OCI-LY7 (cell line): ENCODE data around the gene TAMALIN. TPM values are rescaled to one million over a fixed set of nuclear protein-coding genes. Genes with fewer than 3 reads are reported as not detected.

Source experiments
- BruUV-seq: library from RNA; stranded (reverse); fragments of 400-500 nt; replicated peaks from 2 replicates; lab custom pipeline; 2021; lab: Mats Ljungman, UMichigan
- CTCF ChIA-PET: fragments of 300-600 bp; sonication (Branson Sonifier 250); formaldehyde crosslinking; loops from one replicate; lab custom pipeline; 2022; ENCODE audit warnings: antibody characterized with exemption; ENCODE audit not compliant: unreplicated experiment; lab: Charles Lee
- POLR2A ChIA-PET: fragments of 300-600 bp; sonication (Branson Sonifier 250); formaldehyde crosslinking; loops from one replicate; lab custom pipeline; 2022; ENCODE audit warnings: antibody characterized with exemption; lab: Charles Lee
- DNase-seq: peaks from one replicate; pipeline ENCODE4 v3.0.0-alpha.2; 2015; ENCODE audit warnings: low spot score
- H2AFZ ChIP-seq: fragments of 200-600 bp; sonication (generic), shearing (Covaris generic); 2 replicates; pipeline ENCODE4 v1.6.1; 2014; ENCODE audit warnings: mild to moderate bottlenecking, antibody characterized with exemption, low read length, moderate library complexity
- H3K27ac ChIP-seq: fragments of 200-600 bp; sonication (generic); 2 replicates; pipeline ENCODE4 v1.5.1; 2014; ENCODE audit warnings: mixed run types, low read depth, mild to moderate bottlenecking, moderate library complexity, low read length, inconsistent platforms; ENCODE audit not compliant: poor library complexity, severe bottlenecking
- H3K36me3 ChIP-seq: fragments of 200-600 bp; sonication (generic); 2 replicates; pipeline ENCODE4 v1.6.1; 2014; ENCODE audit warnings: mild to moderate bottlenecking, antibody characterized with exemption, low read length, moderate library complexity, mixed read lengths; ENCODE audit not compliant: insufficient read depth
- H3K4me1 ChIP-seq: fragments of 200-600 bp; sonication (generic); 2 replicates; pipeline ENCODE4 v1.5.1; 2014; ENCODE audit warnings: mild to moderate bottlenecking, low read length; ENCODE audit not compliant: insufficient read depth, poor library complexity, severe bottlenecking
- H3K4me2 ChIP-seq: fragments of 200-600 bp; sonication (generic); 2 replicates; pipeline ENCODE4 v1.6.1; 2014; ENCODE audit warnings: mild to moderate bottlenecking, low read length
- H3K4me3 ChIP-seq: fragments of 200-600 bp; sonication (generic); 2 replicates; pipeline ENCODE4 v1.5.1; 2014; ENCODE audit warnings: mild to moderate bottlenecking, low read depth, low read length; ENCODE audit not compliant: poor library complexity, severe bottlenecking
- H3K79me2 ChIP-seq: fragments of 200-600 bp; sonication (generic); 2 replicates; pipeline ENCODE4 v1.6.1; 2016; ENCODE audit warnings: low read depth, mild to moderate bottlenecking, low read length, moderate library complexity, mixed read lengths; ENCODE audit not compliant: insufficient read depth
- H3K9me2 ChIP-seq: fragments of 200-600 bp; sonication (generic); 2 replicates; pipeline ENCODE4 v1.6.1; 2016; ENCODE audit warnings: mild to moderate bottlenecking, low read length, mixed read lengths; ENCODE audit not compliant: insufficient read depth
- H3K9me3 ChIP-seq: fragments of 200-600 bp; sonication (generic); 2 replicates; pipeline ENCODE4 v1.6.1; 2014; ENCODE audit warnings: mild to moderate bottlenecking, mixed run types, low read length, mixed read lengths
- H4K20me1 ChIP-seq: fragments of 200-600 bp; sonication (generic); 2 replicates; pipeline ENCODE4 v1.6.1; 2014; ENCODE audit warnings: mild to moderate bottlenecking, antibody characterized with exemption, low read length, moderate library complexity, mixed read lengths; ENCODE audit not compliant: insufficient read depth
- CTCF ChIP-seq: fragments of 200-600 bp; sonication (generic); conservative IDR thresholded peaks from 2 replicates; pipeline ENCODE4 v1.5.1; 2014; ENCODE audit warnings: mild to moderate bottlenecking, antibody characterized with exemption, low read length, moderate library complexity, mixed read lengths
- EZH2phosphoT487 ChIP-seq: fragments of 200-600 bp; sonication (generic); IDR thresholded peaks from 2 replicates; pipeline ENCODE4 v1.6.1; 2018; ENCODE audit warnings: low read depth, borderline replicate concordance, mild to moderate bottlenecking, mixed run types, antibody characterized with exemption, low read length, moderate library complexity, mixed read lengths
- intact Hi-C: fragments of 100-400 bp; cut with micrococcal nuclease; formaldehyde crosslinking; loops from one replicate; pipeline ENCODE4 v1.10.0; 2022; ENCODE audit not compliant: unreplicated experiment
- small RNA-seq: library from RNA; depleted of rRNA; stranded (forward); fragments of <200 nt; gene quantifications from one replicate; pipeline ENCODE3, GENCODE V24; 2014
- total RNA-seq, 2 experiments: library from RNA; depleted of rRNA in 1 of 2; stranded (reverse); fragments of >200 nt in 1 of 2; shearing (Covaris generic) in 1 of 2; gene quantifications; 2 replicates each; pipeline ENCODE4 v1.2.3, GENCODE V29; 2014 to 2022

The TAMALIN gene
- total RNA-seq, 2 experiments from 2014 or later = 0.66 to 1.3 TPM

DNA sequence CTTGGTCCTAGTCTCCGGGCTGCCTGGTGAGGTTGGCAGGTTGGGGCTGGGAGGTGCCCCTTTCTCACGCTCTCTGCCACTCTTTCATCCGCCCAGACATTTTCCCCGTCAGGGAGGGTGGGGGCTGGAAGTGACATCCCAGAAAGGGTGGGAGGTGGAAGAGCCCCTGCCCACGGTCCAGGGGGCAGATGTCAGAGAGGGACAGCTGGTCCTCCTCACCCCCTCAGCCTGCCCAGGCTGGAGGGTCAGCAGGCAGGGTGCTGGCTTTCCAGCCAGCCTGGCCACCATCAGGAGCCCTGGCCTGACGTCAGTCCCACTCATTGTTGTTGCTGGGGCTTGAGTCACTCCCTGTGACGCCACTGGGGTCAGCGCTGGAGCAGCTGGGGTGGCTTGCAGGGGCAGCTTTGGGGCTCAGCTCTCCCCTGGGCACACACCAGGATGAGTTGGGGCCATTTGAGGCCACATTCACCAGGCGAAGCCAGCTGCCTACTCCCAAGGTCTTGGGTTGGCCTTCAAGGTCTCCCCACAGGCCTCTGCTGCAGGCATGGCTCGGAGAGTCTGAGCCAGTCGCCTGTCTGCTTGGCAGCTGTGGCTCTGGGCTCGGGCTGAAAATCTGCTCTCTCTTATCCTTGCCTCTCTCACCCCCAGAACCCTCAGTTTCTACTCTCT, 57.4 kb downstream of the TAMALIN start:
- H3K27ac ChIP-seq = no peak overlapping the region
- H4K20me1 ChIP-seq = no peaks in the 10 kb centered on the region
- TF ChIP-seq CTCF (no peak), EZH2phosphoT487 (no peak)
- H3K4me1 ChIP-seq = peaks cover 17% of the 10 kb centered on the region
- ChIA-PET CTCF (interaction anchor here (0.6 to 1.1 kb wide), 3 partner anchors 14 to 983 kb away, joined by 3 to 4 read pairs (median 3); no protein-coding TSS in a partner anchor), POLR2A (no interaction called here)
- no peak overlapping the region for H3K4me2 ChIP-seq
- peaks cover under 1% of the 10 kb centered on the region; the same call in 1 of the 2 replicates for H3K36me3 ChIP-seq
- intact Hi-C loops = no loop called here
- H3K9me2 ChIP-seq = no peaks in the 10 kb centered on the region
- no peak overlapping the region for H3K4me3 ChIP-seq
- no peak for DNase-seq
- H2AFZ ChIP-seq = no peak overlapping the region
- H3K9me3 ChIP-seq = no peaks in the 10 kb centered on the region
- BruUV-seq = no TSS peak
- no peaks in the 10 kb centered on the region for H3K79me2 ChIP-seq

Small RNA genes lying within 50 kb of the gene (small RNA-seq; reads per million reads assigned to genes)
- not detected for gene RNU6-574P

Other genes with a start within 250 kb of the TAMALIN start
- gene FIGNL2, start 158.2 kb upstream of the TAMALIN start, total RNA-seq (2014; rRNA removed; shearing (Covaris generic)) = not detected in 2 replicates
- not detected in 2 replicates for gene FIGNL2, start 158.2 kb upstream of the TAMALIN start, total RNA-seq (2022)
- gene ANKRD33, start 118.8 kb upstream of the TAMALIN start, total RNA-seq (2014; rRNA removed; shearing (Covaris generic)) = not detected in 2 replicates
- not detected in 2 replicates for gene ANKRD33, start 118.8 kb upstream of the TAMALIN start, total RNA-seq (2022)
- gene ACVRL1, start 99.4 kb upstream of the TAMALIN start, total RNA-seq (2014; rRNA removed; shearing (Covaris generic)) = not detected in 2 replicates
- gene ACVRL1, start 99.4 kb upstream of the TAMALIN start, total RNA-seq (2022) = not detected in 2 replicates
- 3.0 and 4.1 TPM in 2 replicates for gene ACVR1B, start 55.2 kb upstream of the TAMALIN start, total RNA-seq (2014; rRNA removed; shearing (Covaris generic))
- gene ACVR1B, start 55.2 kb upstream of the TAMALIN start, total RNA-seq (2022) = 6.1 and 6.8 TPM in 2 replicates
- 25.3 and 29.3 TPM in 2 replicates for gene NR4A1, start 44.5 kb downstream of the TAMALIN start, total RNA-seq (2014; rRNA removed; shearing (Covaris generic))
- gene NR4A1, start 44.5 kb downstream of the TAMALIN start, total RNA-seq (2022) = 28.1 and 29.0 TPM in 2 replicates
- 53.9 and 65.5 TPM in 2 replicates for gene ATG101, start 63.0 kb downstream of the TAMALIN start, total RNA-seq (2014; rRNA removed; shearing (Covaris generic))
- 30.7 and 38.0 TPM in 2 replicates for gene ATG101, start 63.0 kb downstream of the TAMALIN start, total RNA-seq (2022)
- gene SMIM41, start 72.8 kb downstream of the TAMALIN start, total RNA-seq (2014; rRNA removed; shearing (Covaris generic)) = not detected in 2 replicates
- gene SMIM41, start 72.8 kb downstream of the TAMALIN start, total RNA-seq (2022) = not detected in 2 replicates
- gene KRT80, start 185.1 kb downstream of the TAMALIN start, total RNA-seq (2014; rRNA removed; shearing (Covaris generic)) = not detected in 2 replicates
- not detected in 2 replicates for gene KRT80, start 185.1 kb downstream of the TAMALIN start, total RNA-seq (2022)
- gene KRT7, start 226.3 kb downstream of the TAMALIN start, total RNA-seq (2014; rRNA removed; shearing (Covaris generic)) = not detected in 2 replicates
- gene KRT7, start 226.3 kb downstream of the TAMALIN start, total RNA-seq (2022) = 1.9 TPM in 1 of 2 replicates, not detected in the other